ENCODE data around the gene UTP25.

The UTP25 gene

GRCh38 chr1:209805875-209806760 is 21.7 kb upstream of the UTP25 start, which contains the start of gene IRF6:
IRF6 (minus strand) TSS chr1:209806142; CDS start chr1:209801413, 4,729 bp downstream.
- DNase-seq, result peak in 1 of 10 donors; percentile 86

DNA sequence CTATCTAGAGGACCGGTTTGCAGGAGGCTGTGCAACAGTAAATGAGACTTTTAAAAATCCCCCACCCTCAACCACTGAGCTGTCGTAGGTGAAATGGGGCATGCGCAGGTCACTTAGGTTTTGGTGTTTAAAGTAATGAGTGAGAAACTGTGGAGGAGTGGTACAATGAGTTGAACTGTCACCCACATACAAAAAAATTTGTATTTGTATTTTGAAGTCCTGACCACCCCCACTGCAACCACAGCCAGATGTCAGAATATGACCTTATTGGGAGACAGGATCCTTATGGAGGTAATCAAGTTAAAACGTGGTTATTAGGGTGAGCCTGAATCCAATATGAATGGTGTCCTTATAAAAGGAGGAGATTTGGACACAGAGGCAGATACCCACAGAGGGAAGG is 20.3 kb upstream of the UTP25 start:
- no peak for DNase-seq
- intact Hi-C loops (cut with DNase I), result no loop called here

More at GRCh38 chr1:209805875-209806760, 21.7 kb upstream of the UTP25 start, which contains the start of gene IRF6:
- intact Hi-C loops (cut with DNase I), result no loop called here

- intact Hi-C loops (cut with DNase I), result no loop called here
- DNase-seq, result no peak
Measured at GRCh38 chr1:209808059-209808581, 19.7 kb upstream of the UTP25 start.

DNA sequence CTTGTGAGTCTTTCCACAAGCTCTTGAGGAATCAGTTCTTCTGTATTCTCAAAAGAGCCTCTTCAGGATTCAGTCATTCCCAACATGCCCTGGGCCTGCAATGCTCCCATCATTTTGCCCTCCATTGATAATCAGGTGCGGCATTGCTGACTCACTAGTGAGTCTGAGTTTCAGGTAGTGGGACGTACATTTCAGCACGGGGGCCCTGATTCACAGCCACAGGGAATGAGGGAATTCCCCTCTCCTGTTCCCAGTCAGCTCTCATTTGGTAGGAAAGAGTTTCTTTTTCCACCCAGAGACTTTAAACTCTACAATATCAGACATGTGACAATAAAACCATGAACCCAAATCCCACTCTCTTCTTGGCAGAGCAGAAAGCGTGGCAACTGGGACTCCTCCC is 18.2 kb upstream of the UTP25 start:
- DNase-seq, result no peak
- intact Hi-C loops (cut with DNase I), result no loop called here

GRCh38 chr1:209810783-209811182 is 17.0 kb upstream of the UTP25 start:
- intact Hi-C loops (cut with DNase I), result no loop called here
- DNase-seq, result no peak

DNA sequence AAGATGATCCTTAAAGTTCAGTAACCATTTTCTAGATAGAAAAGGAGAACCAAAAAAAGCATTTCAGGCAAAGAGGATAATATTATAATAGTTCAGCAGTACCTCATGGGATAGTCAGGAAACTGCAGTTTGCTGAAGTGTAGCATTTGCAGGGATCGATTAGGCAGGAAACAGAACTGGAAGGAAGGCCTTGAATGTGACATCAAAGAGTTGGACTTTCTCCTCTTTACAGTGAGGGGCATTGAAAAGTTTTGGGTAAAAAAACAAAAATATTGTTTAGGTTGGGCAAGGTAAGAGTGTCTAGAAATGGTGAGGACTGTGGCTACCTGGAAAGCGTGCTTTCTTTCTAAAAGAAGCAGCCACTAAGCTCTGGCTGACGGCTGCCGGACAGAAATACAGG is 13.9 kb upstream of the UTP25 start:
- no peak for DNase-seq
- intact Hi-C loops (cut with DNase I), result no loop called here

GRCh38 chr1:209815490-209815889 is 12.3 kb upstream of the UTP25 start:
- no peak for DNase-seq
- intact Hi-C loops (cut with DNase I), result no loop called here

GRCh38 chr1:209815931-209816341 is 11.8 kb upstream of the UTP25 start:
- no peak for DNase-seq
- intact Hi-C loops (cut with DNase I), result no loop called here

DNA sequence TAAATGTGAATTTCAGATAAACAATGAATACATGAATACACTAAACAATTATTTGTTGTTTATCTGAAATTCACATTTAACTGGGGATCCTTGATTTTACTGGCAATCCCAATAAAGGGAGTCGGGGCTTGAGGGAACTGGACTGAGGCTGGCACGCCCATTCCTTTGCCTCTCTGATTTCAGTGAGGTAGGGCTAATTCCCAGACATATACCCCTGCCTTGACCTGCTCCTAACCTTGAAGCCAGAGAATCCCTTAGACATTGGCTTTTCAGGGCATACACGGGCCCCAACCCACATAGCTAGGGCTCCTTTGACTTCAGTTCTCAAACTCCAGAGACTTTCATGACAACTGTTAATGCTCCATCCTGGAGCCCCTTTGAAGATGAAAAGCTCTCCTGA is 10.8 kb upstream of the UTP25 start:
- intact Hi-C loops (cut with DNase I), result no loop called here
- DNase-seq, result no peak

DNA sequence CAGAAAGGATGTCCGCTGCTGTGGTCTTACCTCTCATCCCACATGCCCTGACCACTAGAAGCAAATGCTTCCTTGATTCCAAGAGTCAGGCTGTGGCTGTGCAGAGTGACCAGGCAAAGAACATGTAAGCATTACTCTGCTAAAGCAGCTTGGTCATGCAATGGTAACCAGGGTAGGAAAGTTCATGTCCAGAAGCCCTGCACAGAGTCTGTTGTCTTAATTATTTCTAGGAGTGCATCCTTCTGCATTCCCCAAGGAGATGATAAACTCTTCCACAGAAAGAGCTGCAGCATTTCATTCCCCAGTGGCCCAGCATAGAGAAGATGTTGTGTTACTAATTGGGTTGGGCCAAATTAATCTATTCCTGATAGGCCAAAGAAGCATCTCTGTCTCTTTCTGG is 10.1 kb upstream of the UTP25 start:
- intact Hi-C loops (cut with DNase I), result no loop called here
- no peak for DNase-seq

DNA sequence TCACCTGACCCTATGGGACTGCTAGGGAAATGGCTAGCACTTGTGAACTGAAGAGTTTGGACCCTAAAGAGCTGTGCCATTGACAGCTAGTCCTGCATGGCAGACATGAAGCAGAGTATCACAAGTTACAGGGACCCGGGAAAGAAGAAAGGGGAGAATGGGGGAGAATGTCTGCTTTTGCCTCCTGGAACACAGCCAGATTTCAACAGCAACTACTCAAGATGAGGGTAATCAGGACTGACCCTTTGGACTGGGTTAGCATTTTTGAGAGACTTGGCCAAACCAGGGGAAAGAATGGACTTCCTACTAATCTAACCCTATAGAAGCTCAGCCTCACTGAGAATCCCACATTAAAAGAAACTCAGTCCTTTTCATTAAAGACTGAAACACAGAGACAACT is 8.7 kb upstream of the UTP25 start:
- no peak for DNase-seq
- intact Hi-C loops (cut with DNase I), result no loop called here

- intact Hi-C loops (cut with DNase I), result no loop called here
- no peak for DNase-seq
Measured at GRCh38 chr1:209820986-209821385, 6.8 kb upstream of the UTP25 start.

DNA sequence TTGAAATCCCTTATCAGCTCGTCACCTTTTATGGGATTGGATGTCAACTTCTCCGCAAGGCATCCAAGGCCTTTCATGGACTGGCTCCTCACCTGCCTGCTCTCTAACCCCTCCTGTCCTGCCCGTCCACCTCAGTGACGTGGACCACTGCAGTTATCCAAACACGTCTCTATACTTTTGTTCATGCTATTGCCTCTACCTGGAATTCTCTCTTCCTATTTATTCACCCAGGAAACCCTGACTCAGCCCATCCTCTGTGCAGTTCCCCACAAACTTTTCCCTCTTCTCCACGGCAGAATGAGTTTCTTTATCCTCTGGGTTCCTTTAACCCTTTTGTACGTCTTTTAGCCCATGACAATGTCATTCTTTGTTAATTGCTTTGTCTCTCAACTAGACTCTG is 5.1 kb upstream of the UTP25 start:
- intact Hi-C loops (cut with DNase I), result no loop called here
- no peak for DNase-seq

- DNase-seq, result no peak
- intact Hi-C loops (cut with DNase I), result no loop called here
Measured at GRCh38 chr1:209823143-209824041, 4.4 kb upstream of the UTP25 start.

DNA sequence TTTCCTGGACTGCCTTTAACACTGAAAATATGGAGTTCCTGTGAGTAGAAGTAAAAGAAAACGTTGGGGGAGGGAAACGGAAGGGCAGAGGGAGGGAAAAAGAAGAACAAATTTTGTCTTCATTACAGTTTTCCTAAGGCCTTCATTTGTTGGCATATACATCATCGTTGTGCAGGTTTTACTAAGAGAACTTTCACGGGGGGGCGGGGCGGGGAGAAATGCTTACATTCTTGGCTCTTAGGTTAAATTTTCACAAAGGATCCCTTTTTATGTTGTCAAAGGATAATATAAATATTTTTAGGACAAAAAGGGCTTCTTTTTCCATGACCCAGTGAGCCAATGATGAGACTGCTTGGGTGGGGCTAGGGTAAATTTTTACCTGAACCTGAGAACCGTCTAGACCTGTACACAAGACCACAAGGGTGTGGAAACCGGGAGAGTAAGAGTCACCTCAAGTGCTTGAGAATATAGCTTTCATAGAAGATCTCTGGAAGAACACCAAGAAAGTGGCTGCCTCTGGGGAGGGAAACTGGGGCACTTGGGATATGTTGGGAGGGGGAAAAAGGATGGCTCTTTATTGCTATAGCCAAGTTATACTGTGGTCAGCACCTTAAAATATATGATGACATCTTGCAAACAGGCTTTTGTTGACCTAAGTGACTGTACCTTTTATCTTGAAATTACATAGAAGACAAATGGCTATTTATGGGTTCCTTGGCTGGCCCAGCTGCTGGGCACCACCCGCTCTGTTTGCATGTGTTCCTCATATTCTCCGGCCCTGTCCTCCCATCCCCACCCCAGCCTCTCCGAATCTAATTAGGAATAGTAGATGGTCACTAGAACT is 2.0 kb upstream of the UTP25 start:
- no peak for DNase-seq
- intact Hi-C loops (cut with DNase I), result loop anchor here (2.0 kb wide), 1 partner anchor 41 kb away; the partner anchor contains the start of gene C1orf74

DNA sequence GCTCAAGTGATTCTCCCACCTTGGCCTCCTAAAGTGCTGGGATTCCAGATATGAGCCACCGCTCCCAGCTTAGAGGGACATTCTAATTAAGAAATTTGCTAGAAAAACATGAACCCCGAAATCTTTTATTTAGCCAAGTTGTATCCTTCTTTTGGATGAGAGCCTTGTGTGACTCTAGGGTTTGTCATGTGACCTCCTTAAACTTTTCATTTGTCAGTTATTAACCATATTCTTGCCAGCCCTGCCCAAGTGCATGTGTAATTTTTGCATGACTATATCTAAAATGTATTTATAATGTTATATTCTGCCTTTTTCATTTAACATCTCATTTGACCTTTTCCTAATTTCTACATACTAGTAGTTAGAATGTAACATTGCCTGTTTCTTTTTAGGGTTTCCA is 1.9 kb downstream of the UTP25 start:
- intact Hi-C loops (cut with DNase I), result no loop called here
- no peak for DNase-seq

DNA sequence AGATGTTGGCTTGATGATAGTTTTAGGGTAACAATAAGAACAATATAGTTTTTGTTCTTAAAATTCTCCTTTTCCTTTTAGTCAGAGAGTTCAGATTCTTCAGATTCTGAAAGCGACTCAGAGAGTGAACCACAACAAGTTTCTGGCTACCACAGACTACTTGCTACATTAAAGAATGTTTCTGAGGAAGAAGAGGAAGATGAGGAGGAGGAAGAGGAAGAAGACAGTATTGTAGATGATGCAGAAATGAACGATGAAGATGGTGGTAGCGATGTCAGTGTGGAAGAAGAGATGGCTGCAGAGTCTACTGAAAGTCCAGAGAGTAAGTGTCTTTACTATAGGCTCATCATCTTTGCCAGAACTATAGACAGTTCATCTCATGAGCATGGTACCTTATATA is 3.0 kb downstream of the UTP25 start:
- DNase-seq, result no peak
- intact Hi-C loops (cut with DNase I), result loop anchor here (1.0 kb wide), 1 partner anchor 9 kb away; no protein-coding TSS in a partner anchor

- intact Hi-C loops (cut with DNase I), result loop anchor here (1.0 kb wide), 1 partner anchor 8 kb away; no protein-coding TSS in a partner anchor
- DNase-seq, result no peak
Measured at GRCh38 chr1:209831615-209832014, 3.8 kb downstream of the UTP25 start.

DNA sequence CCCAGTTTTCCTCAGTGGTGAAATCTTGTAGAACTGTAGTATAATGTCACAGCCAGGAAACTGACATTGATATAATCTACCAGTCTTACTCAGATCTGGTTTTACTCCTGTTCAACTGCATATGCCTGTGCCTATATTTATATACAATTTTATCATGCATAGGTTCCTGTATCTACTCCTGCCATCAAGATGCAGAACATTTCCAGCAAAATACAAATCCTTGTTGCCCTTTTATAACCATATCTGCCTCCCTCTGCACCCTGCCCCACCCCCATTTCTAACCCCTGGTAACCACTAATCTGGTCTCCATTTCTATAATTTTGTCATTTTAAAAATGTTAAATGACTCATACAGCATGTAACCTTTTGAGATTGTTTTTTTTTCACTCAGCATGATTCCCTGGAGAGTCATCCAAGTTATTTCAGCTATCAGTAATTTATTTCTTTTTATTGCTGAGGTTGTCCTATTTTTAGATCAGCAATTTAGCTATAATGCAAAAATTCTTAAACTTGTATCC is 8.1 kb downstream of the UTP25 start:
- no peak for DNase-seq
- intact Hi-C loops (cut with DNase I), result no loop called here

GRCh38 chr1:209837671-209838070 is 9.9 kb downstream of the UTP25 start:
- no peak for DNase-seq
- intact Hi-C loops (cut with DNase I), result no loop called here
